ENCODE measurements around the gene HNMT.
A peak's percentile ranks its signal among the peaks of the same experiment; 100 is the strongest.
"Not testable (repeated sequence)": the region's sequence is repeated elsewhere in the genome, so short reads cannot be mapped to it uniquely, and the experiment has no call there.

The HNMT gene

GRCh38 chr2:137975280-137976271, 11.3 kb downstream of the HNMT start:
- DNase-seq (ENCODE audit: low spot score) = peak; percentile 85

GRCh38 chr2:137976274-137976673, 12.0 kb downstream of the HNMT start:
- peak; percentile 37 for DNase-seq (ENCODE audit: low spot score)

- no peak for DNase-seq (ENCODE audit: low spot score)
These were observed 13.5 kb downstream of the HNMT start for GRCh38 chr2:137977790-137978189.

DNA sequence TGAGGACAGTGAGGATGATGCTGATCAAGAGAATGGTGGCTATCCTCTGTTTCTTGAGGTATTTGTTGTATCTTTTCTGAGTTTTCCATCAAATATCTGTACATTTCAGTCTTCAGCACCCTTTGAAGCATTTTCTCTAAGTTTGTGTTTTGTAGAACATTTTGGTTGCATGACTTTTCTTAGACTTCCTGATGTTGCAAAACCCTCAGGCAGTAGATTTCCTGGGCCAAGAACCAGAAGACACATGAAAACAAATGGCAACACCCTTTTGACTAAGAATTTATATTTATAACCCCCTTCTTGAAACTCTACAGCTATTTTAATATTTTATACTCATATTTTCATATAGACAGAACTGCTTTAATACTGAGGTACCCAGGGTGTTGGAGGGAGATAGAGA, 16.2 kb downstream of the HNMT start:
- DNase-seq (ENCODE audit: low spot score) = no peak

GRCh38 chr2:137981112-137981656, 16.9 kb downstream of the HNMT start:
- no peak for DNase-seq (ENCODE audit: low spot score)

GRCh38 chr2:137983581-137983980, 19.3 kb downstream of the HNMT start:
- no peak for DNase-seq (ENCODE audit: low spot score)

- no peak for DNase-seq (ENCODE audit: low spot score)
These were observed 22.0 kb downstream of the HNMT start for GRCh38 chr2:137986268-137986667.

DNA sequence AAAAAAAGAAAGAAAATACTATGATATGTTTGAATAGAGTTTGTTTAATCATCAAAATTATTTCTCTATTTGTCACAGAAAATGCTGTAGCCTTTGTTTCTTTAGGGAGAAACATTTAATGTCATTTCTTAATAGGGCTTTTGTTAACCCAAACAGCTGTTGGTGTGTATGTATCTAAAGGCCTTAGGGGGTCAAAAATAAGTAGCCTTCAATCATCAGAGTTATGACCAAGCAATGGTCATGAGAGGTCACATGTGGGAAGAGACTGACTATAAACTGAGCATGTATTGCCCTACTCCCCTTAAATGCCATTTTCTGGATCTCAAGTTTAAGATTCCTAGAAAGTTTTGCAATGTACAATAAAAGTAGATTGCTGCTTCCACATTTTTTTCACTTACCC, 22.7 kb downstream of the HNMT start:
- no peak for DNase-seq (ENCODE audit: low spot score)

GRCh38 chr2:137991078-137991477, 26.8 kb downstream of the HNMT start:
- DNase-seq (ENCODE audit: low spot score) = no peak

- no peak for DNase-seq (ENCODE audit: low spot score)
These were observed 27.9 kb downstream of the HNMT start for GRCh38 chr2:137992039-137992646.

GRCh38 chr2:137993715-137994476, 29.6 kb downstream of the HNMT start:
- DNase-seq (ENCODE audit: low spot score) = not testable (repeated sequence)

GRCh38 chr2:137995368-137995767, 31.1 kb downstream of the HNMT start:
- DNase-seq (ENCODE audit: low spot score) = not testable (repeated sequence)

GRCh38 chr2:137996158-137996557, 31.9 kb downstream of the HNMT start:
- DNase-seq (ENCODE audit: low spot score) = not testable (repeated sequence)

GRCh38 chr2:137997733-137998132, 33.5 kb downstream of the HNMT start:
- DNase-seq (ENCODE audit: low spot score) = no peak

DNA sequence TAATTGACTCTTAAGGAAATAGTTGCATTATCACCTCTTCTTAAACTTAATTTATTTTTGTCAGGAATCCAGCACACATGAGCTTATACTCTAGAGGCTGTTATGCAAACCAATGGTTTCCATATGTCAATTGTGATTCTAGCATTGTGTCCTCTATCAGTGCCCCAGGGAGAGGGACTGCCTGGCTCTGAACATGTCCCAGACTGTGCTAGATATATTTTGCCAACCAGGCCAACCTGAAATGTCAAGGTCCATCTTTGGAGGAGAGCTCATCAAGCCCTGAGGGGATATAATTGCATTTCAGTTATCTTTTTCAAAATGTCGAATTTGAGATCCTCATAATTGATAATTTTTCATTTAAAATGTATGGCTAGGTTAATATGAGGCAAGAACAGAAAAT, 34.2 kb downstream of the HNMT start:
- DNase-seq (ENCODE audit: low spot score) = no peak

GRCh38 chr2:137999273-137999672, 35.0 kb downstream of the HNMT start:
- no peak for DNase-seq (ENCODE audit: low spot score)

- DNase-seq (ENCODE audit: low spot score) = no peak
These were observed 35.7 kb downstream of the HNMT start for GRCh38 chr2:138000009-138000408.

DNA sequence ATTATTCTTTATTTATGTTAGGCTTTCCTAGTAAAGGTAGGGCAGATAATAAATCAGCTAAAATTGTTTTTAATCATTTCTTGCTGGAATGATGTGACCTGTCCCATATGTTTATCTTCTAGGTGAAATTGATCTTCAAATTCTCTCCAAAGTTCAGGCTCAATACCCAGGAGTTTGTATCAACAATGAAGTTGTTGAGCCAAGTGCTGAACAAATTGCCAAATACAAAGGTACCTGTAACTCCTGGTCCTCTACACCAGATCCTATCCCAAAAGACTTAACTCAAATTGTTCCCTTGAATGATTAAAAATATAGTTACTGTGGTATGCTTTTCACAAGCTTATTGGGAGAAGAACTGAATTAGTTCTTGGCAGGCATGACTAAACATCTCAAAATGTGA, 36.5 kb downstream of the HNMT start:
- DNase-seq (ENCODE audit: low spot score) = no peak

- no peak for DNase-seq (ENCODE audit: low spot score)
These were observed 39.1 kb downstream of the HNMT start for GRCh38 chr2:138003411-138003810.

DNA sequence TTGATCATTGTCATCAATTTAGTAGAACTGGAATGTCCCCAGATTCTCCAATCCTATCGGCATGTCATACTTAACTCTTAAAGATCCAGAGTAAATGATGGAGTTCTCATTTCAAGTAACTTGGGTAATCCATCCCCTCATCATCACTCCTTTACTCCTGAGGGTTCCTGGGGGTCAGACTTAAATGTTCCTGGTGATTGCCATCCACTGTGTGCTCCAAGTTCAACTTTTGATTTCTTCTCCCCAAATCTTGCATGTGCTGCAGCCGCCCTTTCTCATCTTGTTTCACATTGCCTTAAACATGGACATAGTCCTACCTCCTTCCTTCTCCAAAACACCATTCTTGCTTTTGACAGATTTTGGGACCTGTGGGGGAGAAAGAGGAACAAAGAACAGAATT, 43.2 kb downstream of the HNMT start:
- no peak for DNase-seq (ENCODE audit: low spot score)

DNA sequence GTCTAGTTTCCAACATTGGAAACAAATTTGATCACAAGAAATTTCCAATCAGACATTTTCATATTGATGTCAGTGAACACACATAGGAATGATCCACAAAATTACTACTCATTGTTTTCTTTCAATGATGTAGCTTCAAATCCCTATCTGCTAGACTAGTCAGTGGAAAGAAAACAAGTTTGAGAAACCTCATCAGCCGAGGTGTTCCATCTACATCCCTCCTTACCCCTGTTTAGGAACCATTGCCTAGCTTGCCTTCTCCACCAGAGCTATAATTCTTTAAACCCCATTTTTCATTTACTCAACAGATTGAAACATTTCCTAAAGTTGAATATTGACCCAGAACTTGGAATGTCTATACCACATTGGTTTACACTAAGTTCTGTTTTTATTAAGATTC, 45.3 kb downstream of the HNMT start:
- DNase-seq (ENCODE audit: low spot score) = no peak

- no peak for DNase-seq (ENCODE audit: low spot score)
These were observed 46.6 kb downstream of the HNMT start for GRCh38 chr2:138010890-138011289.
